HG03066 (cell line): ENCODE measurements around the gene FOXA3.

Experiments
- ATAC-seq: cut with Tn5 transposase; IDR thresholded peaks from one replicate; pipeline ENCODE4 v1.9.1; 2021; ENCODE audit warnings: low read depth; ENCODE audit not compliant: unreplicated experiment

The FOXA3 gene

GRCh38 chr19:45872095-45872919 is 8.2 kb downstream of the FOXA3 start:
- no peak for ATAC-seq

GRCh38 chr19:45873219-45873772 is 9.2 kb downstream of the FOXA3 start:
- ATAC-seq, result no peak

- ATAC-seq, result no peak
Measured at GRCh38 chr19:45874620-45874966, 10.5 kb downstream of the FOXA3 start.

- ATAC-seq, result no peak
Measured at GRCh38 chr19:45876161-45876410, 12.0 kb downstream of the FOXA3 start.

- ATAC-seq, result no peak
Measured at GRCh38 chr19:45876411-45877197, 12.5 kb downstream of the FOXA3 start.

GRCh38 chr19:45878043-45878794 is 14.1 kb downstream of the FOXA3 start:
- ATAC-seq, result no peak

GRCh38 chr19:45879055-45879454 is 14.9 kb downstream of the FOXA3 start:
- no peak for ATAC-seq

- no peak for ATAC-seq
Measured at GRCh38 chr19:45879971-45880370, 15.8 kb downstream of the FOXA3 start.

- ATAC-seq, result no peak
Measured at GRCh38 chr19:45881082-45881908, 17.2 kb downstream of the FOXA3 start.

- ATAC-seq, result no peak
Measured at GRCh38 chr19:45881909-45882528, 17.9 kb downstream of the FOXA3 start.

- ATAC-seq, result no peak
Measured at GRCh38 chr19:45882652-45883585, 18.8 kb downstream of the FOXA3 start.

- no peak for ATAC-seq
Measured at GRCh38 chr19:45883586-45883880, 19.4 kb downstream of the FOXA3 start.

- no peak for ATAC-seq
Measured at GRCh38 chr19:45883881-45884681, 20.0 kb downstream of the FOXA3 start.

- ATAC-seq, result no peak
Measured at GRCh38 chr19:45884682-45885555, 20.8 kb downstream of the FOXA3 start.

GRCh38 chr19:45885556-45886426 is 21.7 kb downstream of the FOXA3 start, which contains the start of gene IRF2BP1:
Gene IRF2BP1, minus strand, starts transcription at chr19:45886141. Its CDS starts 367 bp downstream, at chr19:45885774.
- peak; percentile 45 for ATAC-seq
